Inferior parietal cortex (tissue), 1 donor: ENCODE results near the gene COL11A1.
A peak's percentile ranks its signal among the peaks of the same experiment; 100 is the strongest.
"Not testable (repeated sequence)": the region's sequence is repeated elsewhere in the genome, so short reads cannot be mapped to it uniquely, and the experiment has no call there.

Experiments used
- DNase-seq: peaks from one replicate; pipeline ENCODE4 v3.0.0-alpha.2; 2016; ENCODE audit errors: extremely low spot score

COL11A1 gene

DNA sequence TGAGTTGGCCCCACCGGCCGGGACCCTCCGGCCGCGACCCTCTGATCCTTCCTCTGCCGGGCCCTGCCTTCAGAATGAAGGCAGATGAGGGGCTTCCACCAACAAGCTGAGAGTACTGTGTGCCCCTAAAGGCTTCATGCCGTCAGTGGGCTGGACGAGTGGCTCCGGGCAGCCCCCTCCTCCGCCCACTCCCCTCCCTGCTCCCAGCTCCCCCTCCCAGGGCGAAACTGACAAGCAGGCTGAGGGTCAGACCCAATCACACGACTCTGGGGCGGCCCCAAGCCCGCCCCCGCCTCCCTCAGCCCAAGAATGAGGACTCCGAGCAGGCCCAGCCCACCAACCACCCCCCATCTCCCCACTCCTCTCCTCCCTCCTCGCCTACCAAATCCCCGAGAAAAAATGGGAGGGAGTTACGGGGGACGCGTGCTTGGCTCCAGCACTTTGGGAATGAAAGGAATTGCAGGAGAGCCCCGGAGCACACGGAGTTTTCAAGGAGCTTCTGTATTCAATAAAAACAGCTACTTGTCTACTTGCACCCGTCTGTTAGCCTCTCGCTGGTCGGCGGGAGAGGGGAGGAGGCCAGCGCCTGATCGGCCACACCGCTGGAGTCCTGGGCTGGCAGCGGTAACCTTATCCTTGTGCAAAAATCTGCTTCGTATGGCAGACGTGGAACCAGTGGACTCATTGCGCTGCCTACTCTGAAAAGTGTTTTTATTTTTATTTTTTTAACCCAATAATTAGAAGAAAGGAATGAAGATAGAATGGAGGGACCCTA is at the start of gene COL11A1:
Gene COL11A1, minus strand, starts transcription at position 147 of the 775 bp plus-strand sequence. CDS start 344 bp downstream, outside the sequence.
- DNase-seq: no peak

DNA sequence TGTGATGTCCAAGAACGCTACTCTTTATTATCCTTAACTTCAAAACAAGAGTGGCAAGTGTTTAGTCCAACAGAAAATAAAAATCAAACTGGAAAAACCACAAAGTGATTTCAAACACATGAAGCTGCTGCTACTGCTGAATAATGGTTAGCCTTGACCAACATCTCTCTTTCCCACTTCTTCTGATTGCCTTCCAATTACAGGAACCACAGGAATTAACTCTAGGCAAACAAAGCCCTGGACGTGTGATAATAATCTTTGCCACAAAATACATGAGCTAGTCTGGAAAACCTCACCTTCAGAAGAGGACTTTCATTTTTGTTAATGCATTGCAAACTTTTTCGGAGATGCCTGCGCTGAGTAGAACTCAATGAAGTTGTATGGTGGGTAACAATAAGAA is 48.6 kb upstream of the COL11A1 start:
- DNase-seq: no peak

- no peak for DNase-seq
Observed at GRCh38 chr1:103146166-103146565, 37.8 kb upstream of the COL11A1 start.

GRCh38 chr1:103145449-103145848 is 37.1 kb upstream of the COL11A1 start:
- DNase-seq: no peak

GRCh38 chr1:103144681-103145080 is 36.4 kb upstream of the COL11A1 start:
- DNase-seq: no peak

DNA sequence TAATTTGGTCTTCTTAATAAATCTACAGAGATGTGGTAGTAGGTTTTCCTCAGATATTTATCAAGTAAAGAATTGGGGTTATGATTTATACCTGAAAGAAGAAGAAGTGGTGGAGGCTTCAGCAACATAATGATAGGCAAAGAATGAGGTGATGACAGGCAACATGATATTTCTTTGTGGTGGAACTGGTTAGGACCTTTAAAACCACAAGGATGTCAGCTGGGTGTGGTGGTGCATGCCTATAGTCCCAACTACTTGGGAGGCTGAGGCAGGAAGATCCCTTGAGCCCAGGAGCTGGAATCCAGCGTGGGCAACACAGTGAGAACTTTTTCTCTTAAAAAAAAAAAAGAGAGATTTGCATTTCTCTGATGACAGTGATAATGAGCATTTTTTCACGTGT is 34.1 kb upstream of the COL11A1 start:
- DNase-seq: no peak

GRCh38 chr1:103129796-103130195 is 21.5 kb upstream of the COL11A1 start:
- no peak for DNase-seq

DNA sequence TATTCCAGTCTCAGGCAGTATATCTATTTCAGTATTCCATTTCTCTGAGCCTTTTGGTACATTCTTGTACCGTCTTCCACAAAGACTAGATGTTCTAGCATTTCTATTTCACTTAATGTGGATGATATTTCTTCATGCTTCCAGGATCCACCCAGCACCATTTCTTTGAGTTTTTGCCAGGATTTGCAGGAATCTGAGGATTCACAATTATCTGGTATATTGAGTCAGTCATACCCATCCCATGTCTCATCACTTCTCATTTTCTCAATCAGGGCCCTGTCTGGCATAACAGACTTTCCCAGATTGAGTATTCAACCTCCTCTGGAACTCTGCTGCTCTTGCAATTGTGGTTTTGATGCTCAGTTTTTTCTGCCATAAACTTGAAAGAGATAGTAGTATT is 20.9 kb upstream of the COL11A1 start:
- DNase-seq: no peak

DNA sequence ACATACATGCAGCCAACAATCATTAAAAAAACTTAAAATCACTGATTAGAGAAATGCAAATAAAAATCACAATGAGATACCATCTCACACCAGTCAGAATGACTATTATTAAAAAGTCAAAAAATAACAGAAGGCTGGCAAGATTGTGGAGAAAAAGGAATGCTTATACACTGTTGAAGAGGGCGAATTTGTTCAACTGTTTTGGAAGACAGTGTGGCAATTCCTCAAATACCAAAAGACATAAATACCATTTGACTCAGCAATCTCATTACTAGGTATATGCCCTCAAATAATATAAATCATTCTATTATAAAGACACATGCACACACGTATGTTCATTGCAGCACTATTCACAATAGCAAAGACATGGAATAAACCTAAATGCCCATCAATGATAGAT is 19.9 kb upstream of the COL11A1 start:
- DNase-seq: not testable (repeated sequence)

DNA sequence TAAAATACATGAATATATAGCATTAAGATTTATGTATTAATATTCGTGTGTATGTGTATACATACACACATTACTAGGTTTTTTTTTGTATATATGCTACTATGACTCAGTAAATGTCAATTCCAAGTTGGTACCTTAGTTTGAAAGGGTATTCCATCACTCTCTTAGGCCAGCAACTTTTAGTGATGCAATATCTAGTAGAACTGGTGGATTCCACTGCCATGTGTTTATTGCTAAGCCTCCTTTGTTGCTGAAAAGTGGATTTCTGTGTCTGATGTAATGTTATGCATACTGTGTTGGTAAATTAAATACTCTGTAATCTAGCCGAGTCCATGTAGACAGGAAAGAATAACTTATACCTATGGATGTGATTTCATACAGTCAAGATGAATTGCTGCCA is 16.9 kb upstream of the COL11A1 start:
- DNase-seq: no peak

- DNase-seq: no peak
Observed at GRCh38 chr1:103122983-103123720, 14.8 kb upstream of the COL11A1 start.

- DNase-seq: no peak
Observed at GRCh38 chr1:103120981-103121380, 12.7 kb upstream of the COL11A1 start.

GRCh38 chr1:103112546-103112945 is 4.2 kb upstream of the COL11A1 start:
- no peak for DNase-seq

- no peak for DNase-seq
Observed at GRCh38 chr1:103111926-103112325, 3.6 kb upstream of the COL11A1 start.

GRCh38 chr1:103110701-103111100 is 2.4 kb upstream of the COL11A1 start:
- DNase-seq: no peak

- DNase-seq: no peak
Observed at GRCh38 chr1:103109311-103109920, 1.1 kb upstream of the COL11A1 start.

DNA sequence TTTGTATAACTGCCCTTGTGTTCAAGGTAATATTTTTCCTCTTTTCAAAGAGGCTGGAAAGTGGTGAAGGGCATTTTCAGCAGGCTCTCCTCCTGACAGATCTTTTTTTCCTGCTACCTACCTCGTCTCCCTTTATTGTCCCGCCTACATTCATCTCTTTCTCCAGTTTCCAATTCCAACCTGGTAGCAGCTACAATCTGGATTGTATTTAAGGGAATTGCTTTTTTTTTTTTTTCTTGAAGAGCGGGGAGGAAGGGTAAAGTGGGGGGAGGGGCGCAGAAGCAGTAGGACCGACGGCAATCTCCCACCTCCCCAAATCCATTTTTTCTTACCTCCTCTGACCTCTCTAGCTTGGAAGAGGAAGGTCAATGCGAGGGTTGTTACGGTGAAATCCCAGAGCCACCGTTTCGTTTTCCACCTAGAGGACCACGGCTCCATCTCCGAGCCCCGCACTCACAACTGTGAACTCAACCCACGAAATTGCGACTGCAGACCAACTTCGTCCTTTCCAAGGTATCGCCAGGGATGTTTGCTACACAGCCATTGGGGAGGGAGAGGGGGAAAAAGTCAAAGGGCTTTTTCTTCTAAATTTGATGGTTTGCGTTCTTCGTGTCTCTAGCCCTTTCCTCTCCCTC is 464 bp downstream of the COL11A1 start:
- no peak for DNase-seq

- DNase-seq: peak; percentile 82
Observed at GRCh38 chr1:103106426-103107341, 1.6 kb downstream of the COL11A1 start.

- no peak for DNase-seq
Observed at GRCh38 chr1:103101399-103101798, 6.9 kb downstream of the COL11A1 start.

DNA sequence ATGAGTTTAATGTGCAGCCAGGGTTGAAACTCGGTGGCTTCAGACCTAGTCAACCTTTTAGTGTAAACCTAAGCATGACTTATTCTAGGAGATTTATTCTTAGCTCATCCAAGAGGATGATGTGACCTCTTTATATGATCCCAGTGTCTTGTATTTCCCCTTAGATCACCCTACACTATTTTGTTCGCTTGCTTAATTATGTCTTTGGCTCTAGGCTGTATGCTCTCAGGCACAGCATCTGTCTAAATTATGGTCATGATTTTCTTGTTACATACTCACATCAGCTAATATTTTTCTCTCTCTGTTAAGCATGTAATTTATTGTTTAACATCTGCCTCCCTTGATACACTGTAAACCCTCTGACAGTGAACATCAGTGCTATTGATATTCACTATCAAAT is 19.1 kb downstream of the COL11A1 start:
- DNase-seq: no peak

- no peak for DNase-seq
Observed at GRCh38 chr1:103087256-103087655, 21.1 kb downstream of the COL11A1 start.
